ENCODE measurements around the gene ANO5.

ANO5 gene

GRCh38 chr11:22192642-22193347, at the start of gene ANO5:
Gene ANO5 (plus strand): TSS chr11:22193085. CDS start chr11:22193493, 408 bp downstream.
- no peak for DNase-seq

GRCh38 chr11:22151649-22152197, 41.2 kb upstream of the ANO5 start:
- no peak for DNase-seq

GRCh38 chr11:22157531-22157930, 35.4 kb upstream of the ANO5 start:
- DNase-seq: peak; percentile 55

- DNase-seq: no peak
Observed at GRCh38 chr11:22161489-22161888, 31.4 kb upstream of the ANO5 start.

GRCh38 chr11:22162756-22163155, 30.1 kb upstream of the ANO5 start:
- peak; percentile 50 for DNase-seq

- peak; percentile 88 for DNase-seq
Observed at GRCh38 chr11:22163394-22163797, 29.5 kb upstream of the ANO5 start.

GRCh38 chr11:22165087-22165486, 27.8 kb upstream of the ANO5 start:
- DNase-seq: no peak

GRCh38 chr11:22165759-22166513, 26.9 kb upstream of the ANO5 start:
- DNase-seq: no peak

GRCh38 chr11:22169833-22170232, 23.1 kb upstream of the ANO5 start:
- DNase-seq: no peak

- no peak for DNase-seq
Observed at GRCh38 chr11:22173532-22173931, 19.4 kb upstream of the ANO5 start.

GRCh38 chr11:22177186-22177585, 15.7 kb upstream of the ANO5 start:
- no peak for DNase-seq

- DNase-seq: no peak
Observed at GRCh38 chr11:22179626-22180025, 13.3 kb upstream of the ANO5 start.

GRCh38 chr11:22180131-22180530, 12.8 kb upstream of the ANO5 start:
- no peak for DNase-seq

- DNase-seq: no peak
Observed at GRCh38 chr11:22189660-22190059, 3.2 kb upstream of the ANO5 start.

GRCh38 chr11:22190827-22191463, 1.9 kb upstream of the ANO5 start:
- DNase-seq: no peak

- DNase-seq: no peak
Observed at GRCh38 chr11:22192289-22192641, 620 bp upstream of the ANO5 start.

- DNase-seq: no peak
Observed at GRCh38 chr11:22193348-22194051, 615 bp downstream of the ANO5 start.

GRCh38 chr11:22194306-22194705, 1.4 kb downstream of the ANO5 start:
- DNase-seq: no peak

GRCh38 chr11:22194907-22195306, 2.0 kb downstream of the ANO5 start:
- DNase-seq: no peak

GRCh38 chr11:22197139-22198005, 4.5 kb downstream of the ANO5 start:
- DNase-seq: no peak

GRCh38 chr11:22199243-22199642, 6.4 kb downstream of the ANO5 start:
- no peak for DNase-seq

GRCh38 chr11:22203281-22203680, 10.4 kb downstream of the ANO5 start:
- DNase-seq: no peak

All from GF-D8 (cell line).